IMR-90 (cell line): ENCODE measurements around the gene MAP3K1.

Experiments
- CEBPB ChIP-seq: IDR thresholded peaks from 2 replicates; pipeline ENCODE4 v1.6.1; 2012; ENCODE audit warnings: low read depth, low read length, improper control_type of control experiment
- CHD1 ChIP-seq: IDR thresholded peaks from 2 replicates; pipeline ENCODE4 v1.6.1; 2012; ENCODE audit warnings: low read depth, low read length, improper control_type of control experiment
- CTCF ChIP-seq: conservative IDR thresholded peaks from 2 replicates; pipeline ENCODE4 v1.5.1; 2012; ENCODE audit warnings: mild to moderate bottlenecking, low read depth, low read length, improper control_type of control experiment
- MAFK ChIP-seq: IDR thresholded peaks from 2 replicates; pipeline ENCODE4 v1.6.1; 2012; ENCODE audit warnings: low read depth, low read length, improper control_type of control experiment
- MAZ ChIP-seq: IDR thresholded peaks from 2 replicates; pipeline ENCODE4 v1.6.1; 2012; ENCODE audit warnings: low read depth, mild to moderate bottlenecking, low read length, improper control_type of control experiment, moderate library complexity, borderline replicate concordance
- MXI1 ChIP-seq: IDR thresholded peaks from 2 replicates; pipeline ENCODE4 v1.6.1; 2012; ENCODE audit warnings: low read depth, mild to moderate bottlenecking, low read length, moderate library complexity, borderline replicate concordance
- POLR2A ChIP-seq: IDR thresholded peaks from 2 replicates; pipeline ENCODE4 v1.6.1; 2012; ENCODE audit warnings: mild to moderate bottlenecking, low read depth, low read length
- RCOR1 ChIP-seq: IDR thresholded peaks from 2 replicates; pipeline ENCODE4 v1.6.1; 2012; ENCODE audit warnings: mild to moderate bottlenecking, low read length, improper control_type of control experiment; ENCODE audit not compliant: insufficient replicate concordance
- SMC3 ChIP-seq: fragments of 150-350 bp; IDR thresholded peaks from 2 replicates; pipeline ENCODE4 v1.6.1; 2016; ENCODE audit warnings: low read depth, mild to moderate bottlenecking, antibody characterized with exemption, low read length, moderate library complexity
- TF ChIP-seq, protein P1 (sequence below): fragments of 150-350 bp; IDR thresholded peaks from 2 replicates; pipeline ENCODE4 v1.6.1; 2017; ENCODE audit warnings: mild to moderate bottlenecking, antibody characterized with exemption, low read length, low read depth

DNA sequence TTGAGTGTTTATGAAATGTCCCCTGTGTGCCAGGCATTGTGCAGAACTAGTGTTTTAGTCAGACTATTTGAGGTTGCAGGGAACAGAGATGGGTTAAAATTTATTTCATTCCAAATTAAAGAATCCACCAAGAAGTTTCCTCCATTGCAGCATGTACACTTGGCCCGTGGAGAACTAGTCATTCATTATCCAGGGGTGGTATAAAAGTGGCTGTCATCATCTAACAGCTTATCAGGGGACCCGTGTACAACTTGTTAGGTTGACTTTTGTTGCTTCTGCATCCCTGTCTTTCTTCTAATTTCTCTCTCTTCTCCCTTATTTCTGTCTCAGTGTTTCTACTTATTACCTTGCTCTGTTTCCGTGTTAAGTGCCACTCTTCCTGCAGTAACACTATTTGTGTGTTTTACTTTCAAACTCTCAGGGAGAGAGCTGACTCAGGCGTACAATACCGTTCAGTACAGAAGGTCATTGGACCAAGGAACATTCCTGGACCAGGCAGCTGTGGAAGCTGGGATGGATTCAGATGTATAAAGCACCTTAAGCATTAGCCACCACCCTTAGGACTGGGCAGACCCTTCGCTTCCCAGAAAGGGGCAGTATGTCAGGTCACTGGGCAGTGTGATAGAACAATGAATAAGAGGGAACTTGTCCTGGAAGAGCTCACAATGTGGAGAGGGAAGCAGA is 36.1 kb downstream of the MAP3K1 start:
- no peak for TF ChIP-seq SMC3
- no peak for TF ChIP-seq CTCF
- TF ChIP-seq MXI1 = no peak
- TF ChIP-seq CHD1 = no peak
- TF ChIP-seq CEBPB = no peak
- TF ChIP-seq RCOR1 = no peak
- TF ChIP-seq POLR2A = no peak
- TF ChIP-seq MAZ = no peak
- TF ChIP-seq, protein P1, sequence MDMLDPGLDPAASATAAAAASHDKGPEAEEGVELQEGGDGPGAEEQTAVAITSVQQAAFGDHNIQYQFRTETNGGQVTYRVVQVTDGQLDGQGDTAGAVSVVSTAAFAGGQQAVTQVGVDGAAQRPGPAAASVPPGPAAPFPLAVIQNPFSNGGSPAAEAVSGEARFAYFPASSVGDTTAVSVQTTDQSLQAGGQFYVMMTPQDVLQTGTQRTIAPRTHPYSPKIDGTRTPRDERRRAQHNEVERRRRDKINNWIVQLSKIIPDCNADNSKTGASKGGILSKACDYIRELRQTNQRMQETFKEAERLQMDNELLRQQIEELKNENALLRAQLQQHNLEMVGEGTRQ = no peak
- TF ChIP-seq MAFK = no peak
